Effector memory CD4-positive, alpha-beta T cell (primary cell): ENCODE data around the gene RAD9A.

ENCODE experiments used
- DNase-seq, 3 donors: peaks; one replicate each; pipeline ENCODE4 v3.0.0-alpha.2; 2020
- H3K27ac ChIP-seq: 2 replicates; pipeline ENCODE4 v1.7.0; 2013; ENCODE audit warnings: mild to moderate bottlenecking, low read length, moderate library complexity; ENCODE audit not compliant: insufficient read depth, poor library complexity, severe bottlenecking
- H3K27me3 ChIP-seq: replicated peaks from 2 replicates; pipeline ENCODE4 v1.7.0; 2013; ENCODE audit warnings: mild to moderate bottlenecking, low read length; ENCODE audit not compliant: insufficient read depth, control insufficient read depth, poor library complexity, severe bottlenecking
- H3K36me3 ChIP-seq: 2 replicates; pipeline ENCODE4 v1.7.0; 2013; ENCODE audit warnings: mild to moderate bottlenecking, low read length, moderate library complexity; ENCODE audit not compliant: control insufficient read depth, insufficient read depth
- H3K4me1 ChIP-seq: 2 replicates; pipeline ENCODE4 v1.7.0; 2013; ENCODE audit warnings: low read length, mild to moderate bottlenecking; ENCODE audit not compliant: control insufficient read depth, insufficient read depth, poor library complexity, severe bottlenecking
- H3K4me3 ChIP-seq: 2 replicates; pipeline ENCODE4 v1.7.0; 2013; ENCODE audit warnings: low read length, low read depth, mild to moderate bottlenecking; ENCODE audit not compliant: insufficient read depth, poor library complexity, severe bottlenecking
- H3K9me3 ChIP-seq: 2 replicates; pipeline ENCODE4 v1.7.0; 2013; ENCODE audit warnings: mild to moderate bottlenecking, low read length, moderate library complexity; ENCODE audit not compliant: control insufficient read depth

The RAD9A gene

GRCh38 chr11:67387069-67387468 lies 4.7 kb upstream of the RAD9A start:
- Histone ChIP-seq H3K4me3 (no peak overlapping the region), H3K9me3 (no peaks in the 10 kb centered on the region), H3K36me3 (no peaks in the 10 kb centered on the region), H3K27ac (no peak overlapping the region), H3K27me3 (no peaks in the 10 kb centered on the region), H3K4me1 (peaks cover 14% of the 10 kb centered on the region)
- no peak for DNase-seq

GRCh38 chr11:67387518-67387917 lies 4.3 kb upstream of the RAD9A start:
- Histone ChIP-seq H3K9me3 (no peaks in the 10 kb centered on the region), H3K27ac (no peak overlapping the region), H3K36me3 (no peaks in the 10 kb centered on the region), H3K4me1 (peaks cover 13% of the 10 kb centered on the region), H3K4me3 (no peak overlapping the region), H3K27me3 (no peaks in the 10 kb centered on the region)
- DNase-seq, result no peak

- H3K4me1 ChIP-seq, result peaks cover 16% of the 10 kb centered on the region
Observed at GRCh38 chr11:67389477-67389876, 2.3 kb upstream of the RAD9A start.

GRCh38 chr11:67390947-67391303 lies 861 bp upstream of the RAD9A start:
- peaks cover 16% of the 10 kb centered on the region for H3K4me1 ChIP-seq

More at GRCh38 chr11:67389477-67389876, 2.3 kb upstream of the RAD9A start:
- H3K27ac ChIP-seq, result no peak overlapping the region
- no peaks in the 10 kb centered on the region for H3K9me3 ChIP-seq
- H3K36me3 ChIP-seq, result peaks cover 6% of the 10 kb centered on the region
- no peak for DNase-seq
- no peak overlapping the region for H3K4me3 ChIP-seq
- no peaks in the 10 kb centered on the region for H3K27me3 ChIP-seq

GRCh38 chr11:67392183-67392715 lies 463 bp downstream of the RAD9A start:
- Histone ChIP-seq H3K27me3 (no peaks in the 10 kb centered on the region), H3K4me3 (peak overlapping the region; percentile 90), H3K9me3 (no peaks in the 10 kb centered on the region), H3K4me1 (peaks cover 27% of the 10 kb centered on the region), H3K36me3 (peaks cover 13% of the 10 kb centered on the region), H3K27ac (peak overlapping the region; percentile 79)
- DNase-seq, result no peak

More at GRCh38 chr11:67390947-67391303, 861 bp upstream of the RAD9A start:
- Histone ChIP-seq H3K9me3 (no peaks in the 10 kb centered on the region), H3K36me3 (peaks cover 6% of the 10 kb centered on the region), H3K4me3 (peak overlapping the region; percentile 90), H3K27me3 (no peaks in the 10 kb centered on the region), H3K27ac (peak overlapping the region; percentile 79)
- DNase-seq, result no peak

- DNase-seq, result no peak
- H3K36me3 ChIP-seq, result peaks cover 25% of the 10 kb centered on the region
- no peaks in the 10 kb centered on the region for H3K27me3 ChIP-seq
- H3K4me3 ChIP-seq, result no peak overlapping the region
- H3K9me3 ChIP-seq, result no peaks in the 10 kb centered on the region
- H3K4me1 ChIP-seq, result peaks cover 38% of the 10 kb centered on the region
- H3K27ac ChIP-seq, result no peak overlapping the region
Observed at GRCh38 chr11:67393437-67393836, 1.7 kb downstream of the RAD9A start.

GRCh38 chr11:67393990-67394389 lies 2.2 kb downstream of the RAD9A start:
- H3K27me3 ChIP-seq, result no peaks in the 10 kb centered on the region
- peaks cover 30% of the 10 kb centered on the region for H3K36me3 ChIP-seq
- no peak overlapping the region for H3K27ac ChIP-seq
- H3K4me3 ChIP-seq, result no peak overlapping the region
- no peak for DNase-seq
- H3K9me3 ChIP-seq, result no peaks in the 10 kb centered on the region
- peaks cover 40% of the 10 kb centered on the region for H3K4me1 ChIP-seq

- Histone ChIP-seq H3K27me3 (no peaks in the 10 kb centered on the region), H3K4me1 (peaks cover 56% of the 10 kb centered on the region), H3K9me3 (no peaks in the 10 kb centered on the region), H3K36me3 (peaks cover 37% of the 10 kb centered on the region), H3K27ac (no peak overlapping the region), H3K4me3 (no peak overlapping the region)
- no peak for DNase-seq
Observed at GRCh38 chr11:67395555-67396258, 3.9 kb downstream of the RAD9A start.

GRCh38 chr11:67396259-67396581 lies 4.4 kb downstream of the RAD9A start:
- H3K4me3 ChIP-seq, result no peak overlapping the region
- peak overlapping the region; percentile 69 for H3K27ac ChIP-seq
- no peaks in the 10 kb centered on the region for H3K9me3 ChIP-seq
- DNase-seq, result no peak
- no peaks in the 10 kb centered on the region for H3K27me3 ChIP-seq
- peaks cover 37% of the 10 kb centered on the region for H3K36me3 ChIP-seq
- peaks cover 56% of the 10 kb centered on the region for H3K4me1 ChIP-seq

- Histone ChIP-seq H3K27ac (peak overlapping the region; percentile 69), H3K9me3 (no peaks in the 10 kb centered on the region), H3K36me3 (peaks cover 37% of the 10 kb centered on the region), H3K4me3 (no peak overlapping the region), H3K27me3 (no peaks in the 10 kb centered on the region), H3K4me1 (peaks cover 53% of the 10 kb centered on the region)
- no peak for DNase-seq
Observed at GRCh38 chr11:67396587-67397389, 5.0 kb downstream of the RAD9A start.
